GM10248 (cell line): ENCODE results near the gene PRKCA.

Source experiments
- CTCF ChIA-PET: fragments of 300-600 bp; sonication (Branson Sonifier 250); formaldehyde crosslinking; extraction: SDS; loops from one replicate; lab custom pipeline; 2021; ENCODE audit warnings: antibody characterized with exemption; lab: Yijun Ruan, JAX
- POLR2A ChIA-PET: fragments of 350-650 bp; sonication (Branson Sonifier 250); formaldehyde crosslinking; extraction: SDS; loops from one replicate; lab custom pipeline; 2020; ENCODE audit warnings: antibody characterized with exemption; lab: Yijun Ruan, JAX
- DNase-seq: peaks from one replicate; pipeline ENCODE4 v3.0.0; 2012; ENCODE audit errors: extremely low spot score
- CTCF ChIP-seq: IDR thresholded peaks from 2 replicates; pipeline ENCODE4 v1.5.1; 2012; ENCODE audit warnings: mild to moderate bottlenecking, low read depth; ENCODE audit errors: extremely low read depth, missing control alignments, control extremely low read depth

The PRKCA gene

DNA sequence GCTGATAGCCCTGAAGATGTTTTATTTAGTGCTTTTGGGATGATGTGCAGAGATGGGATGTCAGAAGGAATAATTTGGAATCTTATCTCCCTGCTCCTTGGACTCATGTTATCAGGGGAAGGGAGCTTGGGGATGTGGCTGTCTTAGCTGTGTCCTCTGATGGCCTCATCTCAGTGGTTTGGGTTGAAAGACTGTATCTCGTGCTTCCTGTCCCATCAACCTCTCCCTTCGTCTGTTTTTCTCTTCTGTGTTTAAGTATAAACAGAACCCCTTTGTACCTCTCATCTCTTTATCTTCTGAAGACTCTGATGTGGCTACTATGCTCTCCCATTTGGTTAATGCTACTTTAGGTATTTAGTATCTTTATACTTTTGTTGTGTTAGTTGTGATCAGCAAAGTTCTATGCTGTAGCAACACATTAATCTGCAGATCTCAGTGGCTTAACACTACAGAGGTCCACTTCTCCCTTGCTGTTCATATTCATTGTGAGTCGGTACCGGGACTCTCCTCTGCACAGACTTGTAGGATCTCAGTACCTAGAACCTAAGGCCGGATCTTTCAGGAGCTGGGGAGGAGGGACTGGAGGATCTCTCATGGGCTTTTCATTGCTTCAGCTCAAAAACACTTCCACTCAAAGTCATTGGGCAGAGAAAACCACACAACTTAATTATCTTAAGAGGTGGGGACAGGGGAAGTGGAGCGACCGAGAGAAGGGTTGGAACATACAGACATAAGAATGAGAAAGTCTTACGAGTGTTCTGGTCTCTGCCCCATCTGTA, 28.8 kb downstream of the PRKCA start:
- no peak for TF ChIP-seq CTCF
- POLR2A ChIA-PET = no interaction called here

GRCh38 chr17:66335797-66336196, 33.4 kb downstream of the PRKCA start:
- DNase-seq = no peak
- POLR2A ChIA-PET = interaction anchor here (0.6 kb wide), 1 partner anchor 96 kb away, joined by 4 read pairs; no protein-coding TSS in a partner anchor
- CTCF ChIA-PET = interaction anchor here (0.9 to 1.5 kb wide), 2 partner anchors 10 to 95 kb away, joined by 3 to 4 read pairs; no protein-coding TSS in a partner anchor
- TF ChIP-seq CTCF = no peak

More for the DNA sequence above, 28.8 kb downstream of the PRKCA start:
- CTCF ChIA-PET = interaction anchor here (1.2 to 1.3 kb wide), 3 partner anchors 9 to 154 kb away, joined by 3 to 4 read pairs (median 3); no protein-coding TSS in a partner anchor
- no peak for DNase-seq

DNA sequence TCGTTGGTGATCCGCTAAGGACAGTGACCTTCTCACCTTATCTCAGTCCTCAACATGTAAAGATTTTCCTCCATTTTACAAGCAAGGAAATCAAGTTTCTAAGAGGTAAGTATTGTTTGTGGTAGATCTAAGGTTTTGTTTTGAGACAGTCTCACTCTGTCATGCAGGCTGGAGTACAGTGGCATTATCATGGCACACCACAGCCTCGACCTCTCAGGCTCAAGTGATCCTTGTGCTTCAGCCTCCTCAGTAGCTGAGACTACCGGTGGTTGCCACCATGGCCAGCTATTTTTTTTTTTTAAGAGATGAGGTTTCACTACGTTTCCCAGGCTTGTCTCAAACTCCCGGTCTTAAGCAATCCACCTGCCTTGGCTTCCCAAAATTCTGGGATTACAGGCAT, 34.9 kb downstream of the PRKCA start:
- no peak for TF ChIP-seq CTCF
- DNase-seq = no peak
- POLR2A ChIA-PET = no interaction called here
- CTCF ChIA-PET = interaction anchor here (0.9 to 1.3 kb wide), 2 partner anchors 9 to 14 kb away, joined by 3 read pairs; no protein-coding TSS in a partner anchor

DNA sequence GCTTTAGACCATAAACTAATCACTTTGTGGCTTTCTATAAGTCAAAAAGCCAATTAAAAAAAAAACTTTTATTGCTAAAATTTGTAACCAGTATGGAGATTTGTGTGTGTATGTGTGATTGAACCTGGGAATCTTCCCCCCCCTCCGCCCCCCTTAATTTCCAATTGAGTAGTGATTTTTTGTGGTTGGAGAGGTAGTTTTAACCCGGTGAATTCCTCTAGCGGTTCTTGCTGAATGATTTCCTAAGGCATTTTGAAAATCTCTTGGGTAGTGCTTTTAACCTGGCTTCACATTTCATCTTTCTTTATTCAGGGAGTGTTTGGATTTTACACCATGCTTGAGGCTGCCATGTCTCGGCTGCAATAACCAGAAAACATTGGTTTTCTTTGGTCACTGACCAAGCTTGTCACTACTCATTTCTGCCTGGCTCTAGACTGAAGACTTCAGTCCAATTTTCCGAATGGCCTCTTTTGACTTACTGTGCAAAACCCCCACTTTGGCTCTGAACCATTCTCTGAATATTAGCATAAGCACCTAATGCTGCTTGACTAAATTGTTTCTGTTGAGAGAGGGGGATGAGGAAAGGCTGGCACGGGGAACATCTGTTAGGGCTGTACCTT, 35.6 kb downstream of the PRKCA start:
- no peak for TF ChIP-seq CTCF
- no peak for DNase-seq
- ChIA-PET POLR2A (no interaction called here), CTCF (interaction anchor here (0.9 to 1.6 kb wide), 4 partner anchors 10 to 38 kb away, joined by 3 to 8 read pairs (median 3); no protein-coding TSS in a partner anchor)

- DNase-seq = no peak
- no peak for TF ChIP-seq CTCF
- ChIA-PET CTCF (interaction anchor here (0.8 to 1.6 kb wide), 5 partner anchors 12 to 37 kb away, joined by 3 to 8 read pairs (median 3); no protein-coding TSS in a partner anchor), POLR2A (interaction anchor here (0.6 kb wide), 1 partner anchor 169 kb away, joined by 3 read pairs; no protein-coding TSS in a partner anchor)
Observed at GRCh38 chr17:66338937-66339336, 36.5 kb downstream of the PRKCA start.

- CTCF ChIA-PET = interaction anchor here (0.8 to 1.6 kb wide), 4 partner anchors 12 to 23 kb away, joined by 3 to 8 read pairs (median 4); no protein-coding TSS in a partner anchor
- DNase-seq = no peak
- no peak for TF ChIP-seq CTCF
- POLR2A ChIA-PET = no interaction called here
Observed at GRCh38 chr17:66339561-66339960, 37.1 kb downstream of the PRKCA start.
